HepG2 (cell line): Measurements from ENCODE around the gene ADCYAP1R1. TPM values are rescaled to one million over a fixed set of nuclear protein-coding genes. Genes with fewer than 3 reads are reported as not detected.

Experiments used
- HNRNPLL ChIP-seq: fragments of 200-400 bp; formaldehyde crosslinking; IDR thresholded peaks from 2 replicates; pipeline ENCODE4 v1.6.1; 2017; ENCODE audit warnings: mild to moderate bottlenecking, low read depth, low read length; ENCODE audit not compliant: poor library complexity, severe bottlenecking
- MAFF ChIP-seq: IDR thresholded peaks from 2 replicates; pipeline ENCODE4 v1.6.1; 2011; ENCODE audit warnings: low read depth, low read length, improper control_type of control experiment
- ZNF10 ChIP-seq: sonication (generic); formaldehyde crosslinking; IDR thresholded peaks from 2 replicates; pipeline ENCODE4 v1.4.0; 2020; ENCODE audit warnings: mild to moderate bottlenecking, low read depth, missing genetic modification reagents, borderline replicate concordance
- polyA plus RNA-seq, 8 experiments: library from polyadenylated mRNA; depleted of rRNA in 3 of 8; stranded (reverse) in 7 of 8; unstranded in 1 of 8; fragments of >200 nt; fragmentation: Illumina TruSeq in 4 of 8; extraction: Trizol in 4 of 8; gene quantifications; 2 replicates each; pipeline versions ENCODE4 v1.2.1 to v1.2.3, GENCODE V29; 2011 to 2016; ENCODE audit warnings: low read depth in 4 of 8, missing spikeins in 1 of 8, mixed read lengths in 1 of 8; ENCODE audit not compliant: insufficient read depth in 1 of 8
- total RNA-seq, 5 experiments: library from RNA; depleted of rRNA; stranded (reverse); fragments of >200 nt; fragmentation: Illumina TruSeq; extraction: Trizol; gene quantifications; 2 replicates each; pipeline ENCODE4 v1.2.3, GENCODE V29; 2016; ENCODE audit warnings: low read depth in 1 of 5
- TF ChIP-seq, protein P1 (sequence below): sonication (generic); formaldehyde crosslinking; IDR thresholded peaks from 2 replicates; pipeline ENCODE4 v1.9.0; 2021; ENCODE audit warnings: missing genetic modification reagents, borderline replicate concordance
- TF ChIP-seq, protein P2 (sequence below): sonication (generic); formaldehyde crosslinking; IDR thresholded peaks from 2 replicates; pipeline ENCODE4 v1.5.0; 2020; ENCODE audit warnings: missing genetic modification reagents, mild to moderate bottlenecking, borderline replicate concordance
- TF ChIP-seq, protein P3 (sequence below): sonication (generic); formaldehyde crosslinking; IDR thresholded peaks from 2 replicates; pipeline ENCODE4 v1.4.0; 2020; ENCODE audit warnings: mild to moderate bottlenecking, missing genetic modification reagents

Gene ADCYAP1R1
- total and polyA plus RNA-seq, 2 of the 13 experiments (the other 11 are each of a cell fraction or from before 2014, with no cell fraction given): not detected

DNA sequence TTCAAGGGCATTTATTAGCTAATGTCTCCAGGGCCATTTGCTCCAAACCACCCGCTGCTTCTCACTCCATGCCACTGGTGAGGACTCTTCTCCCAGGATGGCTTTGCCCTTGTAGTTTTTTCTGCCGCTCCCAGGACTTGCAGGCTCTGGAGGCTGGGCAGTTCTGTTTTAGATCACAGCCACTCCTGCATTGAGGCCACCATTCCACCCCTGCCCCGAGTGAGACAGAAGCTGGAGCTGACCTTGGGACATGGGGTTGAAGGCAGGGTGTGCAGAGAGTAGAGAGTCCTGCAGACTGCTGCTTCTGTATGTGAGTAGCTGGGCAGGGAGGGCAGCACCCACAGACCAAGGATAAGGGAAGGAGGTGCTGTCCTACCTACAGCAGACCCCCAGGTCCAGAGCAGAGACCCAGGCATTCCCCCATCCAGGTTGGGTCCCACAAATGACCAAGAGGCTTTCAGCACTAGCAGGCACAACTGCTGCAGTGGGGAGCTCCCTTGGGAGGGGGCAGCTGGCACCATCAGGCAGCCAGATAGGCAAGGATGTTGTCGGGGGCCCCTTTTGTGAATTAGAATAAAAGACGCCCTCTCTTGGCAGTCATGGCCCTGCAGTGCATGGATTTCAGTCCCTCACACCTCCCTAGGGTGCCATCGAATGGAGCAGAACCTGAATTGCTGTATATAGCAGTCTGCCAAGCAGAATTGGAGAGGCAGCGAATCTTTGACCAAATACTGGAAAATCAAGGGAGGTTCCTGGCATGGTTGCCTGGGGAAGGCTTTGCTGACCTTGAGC is 22.7 kb upstream of the ADCYAP1R1 start (continued):
- TF ChIP-seq, protein P1, sequence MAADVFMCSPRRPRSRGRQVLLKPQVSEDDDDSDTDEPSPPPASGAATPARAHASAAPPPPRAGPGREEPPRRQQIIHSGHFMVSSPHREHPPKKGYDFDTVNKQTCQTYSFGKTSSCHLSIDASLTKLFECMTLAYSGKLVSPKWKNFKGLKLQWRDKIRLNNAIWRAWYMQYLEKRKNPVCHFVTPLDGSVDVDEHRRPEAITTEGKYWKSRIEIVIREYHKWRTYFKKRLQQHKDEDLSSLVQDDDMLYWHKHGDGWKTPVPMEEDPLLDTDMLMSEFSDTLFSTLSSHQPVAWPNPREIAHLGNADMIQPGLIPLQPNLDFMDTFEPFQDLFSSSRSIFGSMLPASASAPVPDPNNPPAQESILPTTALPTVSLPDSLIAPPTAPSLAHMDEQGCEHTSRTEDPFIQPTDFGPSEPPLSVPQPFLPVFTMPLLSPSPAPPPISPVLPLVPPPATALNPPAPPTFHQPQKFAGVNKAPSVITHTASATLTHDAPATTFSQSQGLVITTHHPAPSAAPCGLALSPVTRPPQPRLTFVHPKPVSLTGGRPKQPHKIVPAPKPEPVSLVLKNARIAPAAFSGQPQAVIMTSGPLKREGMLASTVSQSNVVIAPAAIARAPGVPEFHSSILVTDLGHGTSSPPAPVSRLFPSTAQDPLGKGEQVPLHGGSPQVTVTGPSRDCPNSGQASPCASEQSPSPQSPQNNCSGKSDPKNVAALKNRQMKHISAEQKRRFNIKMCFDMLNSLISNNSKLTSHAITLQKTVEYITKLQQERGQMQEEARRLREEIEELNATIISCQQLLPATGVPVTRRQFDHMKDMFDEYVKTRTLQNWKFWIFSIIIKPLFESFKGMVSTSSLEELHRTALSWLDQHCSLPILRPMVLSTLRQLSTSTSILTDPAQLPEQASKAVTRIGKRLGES (CRISPR knock-in tag): no peak
- TF ChIP-seq HNRNPLL: no peak
- TF ChIP-seq ZNF10: no peak
- TF ChIP-seq, protein P2, sequence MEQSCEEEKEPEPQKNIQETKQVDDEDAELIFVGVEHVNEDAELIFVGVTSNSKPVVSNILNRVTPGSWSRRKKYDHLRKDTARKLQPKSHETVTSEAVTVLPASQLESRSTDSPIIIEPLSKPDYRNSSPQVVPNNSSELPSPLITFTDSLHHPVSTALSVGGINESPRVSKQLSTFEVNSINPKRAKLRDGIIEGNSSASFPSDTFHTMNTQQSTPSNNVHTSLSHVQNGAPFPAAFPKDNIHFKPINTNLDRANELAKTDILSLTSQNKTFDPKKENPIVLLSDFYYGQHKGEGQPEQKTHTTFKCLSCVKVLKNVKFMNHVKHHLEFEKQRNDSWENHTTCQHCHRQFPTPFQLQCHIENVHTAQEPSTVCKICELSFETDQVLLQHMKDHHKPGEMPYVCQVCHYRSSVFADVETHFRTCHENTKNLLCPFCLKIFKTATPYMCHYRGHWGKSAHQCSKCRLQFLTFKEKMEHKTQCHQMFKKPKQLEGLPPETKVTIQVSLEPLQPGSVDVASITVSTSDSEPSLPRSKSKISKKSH: no peak
- no peak for TF ChIP-seq MAFF
- TF ChIP-seq, protein P3, sequence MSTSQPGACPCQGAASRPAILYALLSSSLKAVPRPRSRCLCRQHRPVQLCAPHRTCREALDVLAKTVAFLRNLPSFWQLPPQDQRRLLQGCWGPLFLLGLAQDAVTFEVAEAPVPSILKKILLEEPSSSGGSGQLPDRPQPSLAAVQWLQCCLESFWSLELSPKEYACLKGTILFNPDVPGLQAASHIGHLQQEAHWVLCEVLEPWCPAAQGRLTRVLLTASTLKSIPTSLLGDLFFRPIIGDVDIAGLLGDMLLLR (CRISPR knock-in tag): no peak
